IPS-18a (cell line): ENCODE results near the gene SLC37A2.

ENCODE experiments used
- H3K27ac ChIP-seq: one replicate; pipeline ENCODE4 v1.5.1; 2013; ENCODE audit warnings: low read length
- H3K27me3 ChIP-seq: one replicate; pipeline ENCODE4 v1.6.1; 2013; ENCODE audit warnings: mild to moderate bottlenecking, low read length; ENCODE audit not compliant: control insufficient read depth, insufficient read depth
- H3K36me3 ChIP-seq: one replicate; pipeline ENCODE4 v1.6.1; 2013; ENCODE audit warnings: low read depth, low read length; ENCODE audit not compliant: control insufficient read depth
- H3K4me1 ChIP-seq: one replicate; pipeline ENCODE4 v1.6.1; 2013; ENCODE audit warnings: low read depth, low read length; ENCODE audit not compliant: control insufficient read depth
- H3K4me3 ChIP-seq: one replicate; pipeline ENCODE4 v1.5.1; 2013; ENCODE audit warnings: low read length
- H3K9ac ChIP-seq: one replicate; pipeline ENCODE4 v1.6.1; 2013; ENCODE audit warnings: mild to moderate bottlenecking, low read length, moderate library complexity
- H3K9me3 ChIP-seq: one replicate; pipeline ENCODE4 v1.6.1; 2013; ENCODE audit warnings: low read depth, low read length; ENCODE audit not compliant: control insufficient read depth

The SLC37A2 gene

DNA sequence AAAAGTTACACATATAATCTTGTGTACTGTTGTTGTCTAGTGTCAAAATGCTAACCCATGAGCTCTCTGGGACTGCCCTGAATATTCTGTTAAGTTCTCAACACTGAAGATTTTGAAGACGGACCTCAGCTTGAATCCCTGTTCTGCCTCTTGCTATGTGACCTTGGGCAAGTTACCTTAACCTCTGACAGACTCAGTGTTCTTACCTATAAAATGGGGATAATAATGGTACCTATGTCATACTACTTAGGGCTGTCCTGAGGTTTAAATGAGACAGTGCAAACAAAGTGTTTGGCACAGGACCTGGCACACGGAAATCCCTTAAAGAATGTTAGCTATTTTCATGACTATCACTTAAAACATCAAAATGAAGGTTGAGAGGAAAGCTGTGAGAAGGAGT, 37.0 kb downstream of the SLC37A2 start:
- Histone ChIP-seq H3K27me3 (no peaks in the 10 kb centered on the region), H3K9ac (no peak overlapping the region), H3K9me3 (no peaks in the 10 kb centered on the region), H3K36me3 (peaks cover 14% of the 10 kb centered on the region), H3K4me3 (no peak overlapping the region), H3K27ac (no peak overlapping the region), H3K4me1 (no peaks in the 10 kb centered on the region)

- H3K27ac ChIP-seq, result no peak overlapping the region
- peaks cover 4% of the 10 kb centered on the region for H3K4me1 ChIP-seq
- peaks cover 14% of the 10 kb centered on the region for H3K36me3 ChIP-seq
- no peaks in the 10 kb centered on the region for H3K27me3 ChIP-seq
- H3K4me3 ChIP-seq, result no peak overlapping the region
- no peak overlapping the region for H3K9ac ChIP-seq
- no peaks in the 10 kb centered on the region for H3K9me3 ChIP-seq
Measured at GRCh38 chr11:125101596-125101995, 38.5 kb downstream of the SLC37A2 start.

DNA sequence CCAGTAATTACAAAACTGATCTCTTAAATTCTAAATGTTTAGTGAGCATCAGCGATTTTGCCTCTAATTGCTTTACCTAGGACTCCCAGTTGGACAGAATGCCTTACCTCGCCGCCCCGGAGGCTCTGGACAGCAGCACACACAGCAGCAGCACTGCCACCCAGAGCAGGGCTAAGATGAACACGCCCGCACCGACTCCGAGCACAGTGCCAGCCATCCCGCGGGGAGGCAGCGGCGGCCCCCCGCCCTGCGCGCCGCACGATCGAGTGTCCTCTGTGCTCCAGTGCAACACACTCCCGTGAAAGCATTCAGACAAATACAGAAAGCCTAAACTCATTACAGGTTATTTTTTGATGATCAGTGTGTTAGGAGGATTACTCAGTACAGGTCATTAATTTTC, 38.9 kb downstream of the SLC37A2 start:
- Histone ChIP-seq H3K9ac (no peak overlapping the region), H3K36me3 (peaks cover 14% of the 10 kb centered on the region), H3K4me3 (no peak overlapping the region), H3K27me3 (no peaks in the 10 kb centered on the region), H3K4me1 (peaks cover 4% of the 10 kb centered on the region), H3K9me3 (no peaks in the 10 kb centered on the region), H3K27ac (no peak overlapping the region)

GRCh38 chr11:125102510-125102909, 39.4 kb downstream of the SLC37A2 start:
- H3K4me3 ChIP-seq, result no peak overlapping the region
- no peak overlapping the region for H3K9ac ChIP-seq
- H3K36me3 ChIP-seq, result peaks cover 10% of the 10 kb centered on the region
- H3K4me1 ChIP-seq, result peaks cover 4% of the 10 kb centered on the region
- no peak overlapping the region for H3K27ac ChIP-seq
- H3K9me3 ChIP-seq, result no peaks in the 10 kb centered on the region
- no peaks in the 10 kb centered on the region for H3K27me3 ChIP-seq

- no peak overlapping the region for H3K9ac ChIP-seq
- H3K4me3 ChIP-seq, result no peak overlapping the region
- peaks cover 8% of the 10 kb centered on the region for H3K4me1 ChIP-seq
- H3K27me3 ChIP-seq, result no peaks in the 10 kb centered on the region
- H3K9me3 ChIP-seq, result no peaks in the 10 kb centered on the region
- no peak overlapping the region for H3K27ac ChIP-seq
- peaks cover under 1% of the 10 kb centered on the region for H3K36me3 ChIP-seq
Measured at GRCh38 chr11:125105926-125106325, 42.8 kb downstream of the SLC37A2 start.

DNA sequence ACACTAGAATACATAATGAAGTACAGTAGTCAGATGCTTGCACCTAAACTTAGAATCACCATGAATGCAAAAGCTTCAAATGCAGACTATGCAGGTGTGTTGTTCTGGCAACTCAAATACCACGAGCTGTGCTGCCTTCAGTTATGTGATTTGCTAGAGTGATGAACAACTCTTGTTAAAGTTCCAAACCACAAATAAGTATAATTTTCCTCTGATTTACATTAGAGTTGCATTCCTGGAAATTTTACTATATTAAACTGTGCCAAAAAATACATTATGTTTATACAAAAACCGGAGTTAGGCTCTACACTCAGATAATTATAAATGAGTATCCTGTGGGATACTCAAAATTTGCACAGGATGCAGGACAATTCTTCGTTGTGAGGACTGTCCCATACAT, 45.4 kb downstream of the SLC37A2 start:
- Histone ChIP-seq H3K9ac (no peak overlapping the region), H3K27me3 (no peaks in the 10 kb centered on the region), H3K27ac (no peak overlapping the region), H3K4me3 (no peak overlapping the region), H3K9me3 (no peaks in the 10 kb centered on the region), H3K4me1 (peaks cover 12% of the 10 kb centered on the region), H3K36me3 (no peaks in the 10 kb centered on the region)

DNA sequence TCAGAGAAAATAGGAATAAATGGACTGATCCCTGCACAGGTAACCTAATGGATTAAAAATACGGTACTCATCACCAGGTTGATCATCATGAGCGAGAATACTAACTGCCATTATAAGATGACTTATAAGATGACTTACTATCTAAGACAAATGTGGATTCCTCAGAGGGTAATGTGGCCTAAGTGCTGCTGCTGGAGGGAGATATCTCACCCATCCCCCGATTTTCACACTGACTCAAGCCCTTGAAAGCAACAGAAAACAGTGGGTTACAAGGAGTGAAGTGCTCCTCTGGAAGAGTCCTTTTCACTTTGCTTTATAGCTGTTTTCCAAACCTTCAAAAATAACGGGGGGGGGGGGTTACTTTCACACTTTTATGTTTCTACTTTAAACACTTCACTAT, 47.4 kb downstream of the SLC37A2 start:
- Histone ChIP-seq H3K4me3 (peak overlapping the region; percentile 89), H3K9ac (peak overlapping the region; percentile 82), H3K4me1 (peaks cover 10% of the 10 kb centered on the region), H3K27ac (no peak overlapping the region), H3K27me3 (peaks cover 3% of the 10 kb centered on the region), H3K9me3 (no peaks in the 10 kb centered on the region), H3K36me3 (no peaks in the 10 kb centered on the region)

GRCh38 chr11:125111001-125111342, 47.9 kb downstream of the SLC37A2 start:
- H3K4me3 ChIP-seq, result peak overlapping the region; percentile 89
- peaks cover 7% of the 10 kb centered on the region for H3K4me1 ChIP-seq
- H3K27me3 ChIP-seq, result peaks cover 3% of the 10 kb centered on the region
- peak overlapping the region; percentile 38 for H3K27ac ChIP-seq
- H3K36me3 ChIP-seq, result no peaks in the 10 kb centered on the region
- peak overlapping the region; percentile 82 for H3K9ac ChIP-seq
- no peaks in the 10 kb centered on the region for H3K9me3 ChIP-seq

GRCh38 chr11:125111343-125112207, 48.5 kb downstream of the SLC37A2 start, which contains the start of gene TMEM218:
Gene TMEM218, minus strand, starts transcription at chr11:125111626. Its CDS starts 9,385 bp downstream, at chr11:125102241.
- Histone ChIP-seq H3K4me3 (peak within 1 kb of the TSS; percentile 89), H3K9me3 (no peaks in the 10 kb centered on the region), H3K27me3 (peaks cover 3% of the 10 kb centered on the region), H3K9ac (peak within 1 kb of the TSS; percentile 82), H3K4me1 (peaks cover 7% of the 10 kb centered on the region), H3K36me3 (no peaks in the 10 kb centered on the region), H3K27ac (peak within 1 kb of the TSS; percentile 38)

DNA sequence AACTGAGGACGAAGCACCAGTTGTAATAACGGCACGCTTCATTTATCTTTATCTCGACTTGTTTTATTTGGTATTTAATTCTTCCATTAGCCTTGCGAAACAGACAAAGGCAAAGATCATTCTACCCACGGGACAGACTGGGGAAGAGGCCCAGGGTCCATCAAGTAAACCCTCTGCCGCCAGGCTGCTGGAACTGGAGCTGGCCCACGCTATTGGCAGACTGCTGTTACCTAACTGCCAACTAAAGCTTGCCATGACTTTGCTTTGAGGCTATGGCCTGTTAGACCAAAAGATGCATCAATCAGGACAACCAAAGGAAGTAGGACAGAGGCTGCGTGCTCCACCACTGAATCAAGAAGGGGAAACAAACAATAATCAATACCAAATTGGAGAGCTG, 49.1 kb downstream of the SLC37A2 start:
- H3K4me1 ChIP-seq, result peaks cover 7% of the 10 kb centered on the region
- H3K9ac ChIP-seq, result no peak overlapping the region
- H3K36me3 ChIP-seq, result no peaks in the 10 kb centered on the region
- H3K27ac ChIP-seq, result no peak overlapping the region
- no peaks in the 10 kb centered on the region for H3K9me3 ChIP-seq
- H3K4me3 ChIP-seq, result peak overlapping the region; percentile 48
- peaks cover 3% of the 10 kb centered on the region for H3K27me3 ChIP-seq

- H3K9ac ChIP-seq, result no peak overlapping the region
Measured at GRCh38 chr11:125114518-125114917, 51.4 kb downstream of the SLC37A2 start.

GRCh38 chr11:125117429-125117828, 54.3 kb downstream of the SLC37A2 start:
- Histone ChIP-seq H3K4me3 (no peak overlapping the region), H3K4me1 (no peaks in the 10 kb centered on the region), H3K27me3 (peaks cover 33% of the 10 kb centered on the region), H3K36me3 (no peaks in the 10 kb centered on the region), H3K27ac (no peak overlapping the region), H3K9me3 (no peaks in the 10 kb centered on the region), H3K9ac (no peak overlapping the region)

More at GRCh38 chr11:125114518-125114917, 51.4 kb downstream of the SLC37A2 start:
- Histone ChIP-seq H3K27ac (no peak overlapping the region), H3K27me3 (peaks cover 7% of the 10 kb centered on the region), H3K4me3 (no peak overlapping the region), H3K36me3 (no peaks in the 10 kb centered on the region), H3K4me1 (peaks cover 7% of the 10 kb centered on the region), H3K9me3 (no peaks in the 10 kb centered on the region)
